WTC11 (cell line): ENCODE results near the gene ATP2B2. TPM values are rescaled to one million over a fixed set of nuclear protein-coding genes. Genes with fewer than 3 reads are reported as not detected.

Experiments
- ATAC-seq: fragments of 200-7000 bp; cut with Tn5 transposase; 2 replicates; pipeline ENCODE4 v1.10.0; 2021; ENCODE audit warnings: mild to moderate bottlenecking, moderate library complexity
- CTCF ChIA-PET: fragments of 300-600 bp; sonication (Branson Sonifier 250); formaldehyde crosslinking; loops from one replicate; lab custom pipeline; 2021; ENCODE audit warnings: antibody characterized with exemption; lab: Charles Lee
- POLR2A ChIA-PET: fragments of 350-600 bp; sonication (Branson Sonifier 250); formaldehyde crosslinking; loops from one replicate; lab custom pipeline; 2021; ENCODE audit warnings: antibody characterized with exemption; lab: Charles Lee
- DNase-seq: peaks from one replicate; pipeline ENCODE4 v3.0.0; 2021; ENCODE audit warnings: low spot score
- H3K27ac Mint-ChIP-seq: 2 replicates; pipeline ENCODE4 v1.8.0; 2021; ENCODE audit warnings: mixed read lengths
- H3K27me3 Mint-ChIP-seq: 2 replicates; pipeline ENCODE4 v1.8.0; 2021; ENCODE audit warnings: low read depth, mild to moderate bottlenecking, moderate library complexity, mixed read lengths
- H3K36me3 Mint-ChIP-seq: 2 replicates; pipeline ENCODE4 v1.8.0; 2021; ENCODE audit warnings: mixed read lengths
- H3K4me1 Mint-ChIP-seq: 2 replicates; pipeline ENCODE4 v1.8.0; 2022; ENCODE audit warnings: mixed read lengths
- H3K4me3 Mint-ChIP-seq: 2 replicates; pipeline ENCODE4 v1.8.0; 2021; ENCODE audit warnings: mild to moderate bottlenecking, moderate library complexity, mixed read lengths
- H3K9me3 Mint-ChIP-seq: 2 replicates; pipeline ENCODE4 v1.8.0; 2021; ENCODE audit warnings: mixed read lengths
- AR ChIP-seq: fragments of 250-450 bp; sonication (Bioruptor Pico); IDR thresholded peaks from 2 replicates; pipeline ENCODE4 v1.9.0; 2021; ENCODE audit warnings: mild to moderate bottlenecking
- ELF4 ChIP-seq: sonication (generic); formaldehyde crosslinking; IDR thresholded peaks from 2 replicates; pipeline ENCODE4 v1.8.1; 2022; ENCODE audit warnings: low read depth, mild to moderate bottlenecking, moderate library complexity, missing genetic modification reagents
- FOXK1 ChIP-seq: sonication (generic); formaldehyde crosslinking; IDR thresholded peaks from 2 replicates; pipeline ENCODE4 v1.8.0; 2022; ENCODE audit warnings: mild to moderate bottlenecking, moderate library complexity, missing genetic modification reagents
- FOXP1 ChIP-seq: sonication (generic); formaldehyde crosslinking; IDR thresholded peaks from 2 replicates; pipeline ENCODE4 v1.8.0; 2022; ENCODE audit warnings: missing genetic modification reagents, mild to moderate bottlenecking, moderate library complexity, borderline replicate concordance
- GTF2I ChIP-seq: fragments of 250-450 bp; sonication (Bioruptor Pico); conservative IDR thresholded peaks from 2 replicates; pipeline ENCODE4 v1.4.0; 2021; ENCODE audit warnings: mild to moderate bottlenecking
- KAT7 ChIP-seq: sonication (generic); formaldehyde crosslinking; IDR thresholded peaks from 2 replicates; pipeline ENCODE4 v1.8.1; 2023; ENCODE audit warnings: missing genetic modification reagents, mild to moderate bottlenecking, borderline replicate concordance
- SMAD4 ChIP-seq: sonication (generic); formaldehyde crosslinking; IDR thresholded peaks from 2 replicates; pipeline ENCODE4 v1.8.0; 2022; ENCODE audit warnings: mild to moderate bottlenecking, missing genetic modification reagents
- TEAD4 ChIP-seq: sonication (generic); formaldehyde crosslinking; IDR thresholded peaks from 2 replicates; pipeline ENCODE4 v1.8.0; 2022; ENCODE audit warnings: mild to moderate bottlenecking, missing genetic modification reagents
- ZBTB43 ChIP-seq: sonication (generic); formaldehyde crosslinking; IDR thresholded peaks from 2 replicates; pipeline ENCODE4 v1.8.1; 2023; ENCODE audit warnings: mild to moderate bottlenecking, missing genetic modification reagents
- ZNF232 ChIP-seq: sonication (generic); formaldehyde crosslinking; IDR thresholded peaks from 2 replicates; pipeline ENCODE4 v1.8.0; 2022; ENCODE audit warnings: mild to moderate bottlenecking, missing genetic modification reagents
- total RNA-seq: library from RNA; stranded (reverse); gene quantifications from 3 replicates; pipeline ENCODE4 v1.2.3, GENCODE V29; 2021
- TF ChIP-seq, protein P1 (sequence below): sonication (generic); formaldehyde crosslinking; IDR thresholded peaks from 2 replicates; pipeline ENCODE4 v1.8.1; 2023; ENCODE audit warnings: mild to moderate bottlenecking, missing genetic modification reagents, borderline replicate concordance
- TF ChIP-seq, protein P2 (sequence below): fragments of 250-450 bp; sonication (Bioruptor Pico); IDR thresholded peaks from 2 replicates; pipeline ENCODE4 v1.8.0; 2021; ENCODE audit warnings: mild to moderate bottlenecking
- TF ChIP-seq, protein P3 (sequence below): sonication (generic); formaldehyde crosslinking; IDR thresholded peaks from 2 replicates; pipeline ENCODE4 v1.8.1; 2022; ENCODE audit warnings: low read depth, missing genetic modification reagents, borderline replicate concordance
- TF ChIP-seq, protein P4 (sequence below): sonication (generic); formaldehyde crosslinking; IDR thresholded peaks from 2 replicates; pipeline ENCODE4 v1.8.1; 2023; ENCODE audit warnings: mild to moderate bottlenecking, missing genetic modification reagents, moderate library complexity

The ATP2B2 gene
- total RNA-seq, 1 experiment from 2014 or later, result 0.48 TPM

DNA sequence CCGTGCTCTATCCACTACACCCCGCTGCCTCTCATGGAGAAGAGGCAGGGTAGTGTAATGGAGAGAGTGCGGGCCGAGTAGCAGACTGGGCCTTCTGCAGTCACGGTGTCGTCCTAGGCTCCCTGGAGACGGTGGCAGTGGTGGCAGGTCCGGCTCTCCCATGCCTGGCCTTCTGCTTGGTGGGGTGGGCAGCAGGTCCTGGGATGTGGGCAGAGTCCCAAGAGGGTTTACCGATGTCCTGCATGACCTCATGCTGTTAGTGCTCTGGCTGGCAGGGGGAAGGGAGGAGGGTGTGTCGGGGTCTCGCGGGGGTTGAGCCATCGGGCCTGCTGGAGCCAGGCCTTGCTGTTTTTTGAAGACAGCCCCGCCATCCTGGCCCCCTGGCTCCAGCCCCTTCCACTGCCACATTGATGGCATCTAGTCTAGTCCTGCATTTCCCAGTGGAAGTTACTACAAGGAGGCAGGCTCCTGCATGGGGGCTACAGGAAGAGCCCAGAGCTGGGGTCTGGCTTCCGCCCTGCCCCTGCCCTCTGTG is 110.8 kb downstream of the ATP2B2 start (continued):
- TF ChIP-seq, protein P1, sequence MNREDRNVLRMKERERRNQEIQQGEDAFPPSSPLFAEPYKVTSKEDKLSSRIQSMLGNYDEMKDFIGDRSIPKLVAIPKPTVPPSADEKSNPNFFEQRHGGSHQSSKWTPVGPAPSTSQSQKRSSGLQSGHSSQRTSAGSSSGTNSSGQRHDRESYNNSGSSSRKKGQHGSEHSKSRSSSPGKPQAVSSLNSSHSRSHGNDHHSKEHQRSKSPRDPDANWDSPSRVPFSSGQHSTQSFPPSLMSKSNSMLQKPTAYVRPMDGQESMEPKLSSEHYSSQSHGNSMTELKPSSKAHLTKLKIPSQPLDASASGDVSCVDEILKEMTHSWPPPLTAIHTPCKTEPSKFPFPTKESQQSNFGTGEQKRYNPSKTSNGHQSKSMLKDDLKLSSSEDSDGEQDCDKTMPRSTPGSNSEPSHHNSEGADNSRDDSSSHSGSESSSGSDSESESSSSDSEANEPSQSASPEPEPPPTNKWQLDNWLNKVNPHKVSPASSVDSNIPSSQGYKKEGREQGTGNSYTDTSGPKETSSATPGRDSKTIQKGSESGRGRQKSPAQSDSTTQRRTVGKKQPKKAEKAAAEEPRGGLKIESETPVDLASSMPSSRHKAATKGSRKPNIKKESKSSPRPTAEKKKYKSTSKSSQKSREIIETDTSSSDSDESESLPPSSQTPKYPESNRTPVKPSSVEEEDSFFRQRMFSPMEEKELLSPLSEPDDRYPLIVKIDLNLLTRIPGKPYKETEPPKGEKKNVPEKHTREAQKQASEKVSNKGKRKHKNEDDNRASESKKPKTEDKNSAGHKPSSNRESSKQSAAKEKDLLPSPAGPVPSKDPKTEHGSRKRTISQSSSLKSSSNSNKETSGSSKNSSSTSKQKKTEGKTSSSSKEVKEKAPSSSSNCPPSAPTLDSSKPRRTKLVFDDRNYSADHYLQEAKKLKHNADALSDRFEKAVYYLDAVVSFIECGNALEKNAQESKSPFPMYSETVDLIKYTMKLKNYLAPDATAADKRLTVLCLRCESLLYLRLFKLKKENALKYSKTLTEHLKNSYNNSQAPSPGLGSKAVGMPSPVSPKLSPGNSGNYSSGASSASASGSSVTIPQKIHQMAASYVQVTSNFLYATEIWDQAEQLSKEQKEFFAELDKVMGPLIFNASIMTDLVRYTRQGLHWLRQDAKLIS (CRISPR knock-in tag), result no peak
- TF ChIP-seq SMAD4 (CRISPR knock-in tag), result no peak
- TF ChIP-seq ZNF232, result no peak
- TF ChIP-seq FOXP1 (CRISPR knock-in tag), result no peak
- TF ChIP-seq GTF2I (CRISPR knock-in tag), result no peak
- no peak for TF ChIP-seq AR
- no peak for TF ChIP-seq KAT7 (CRISPR knock-in tag)

DNA sequence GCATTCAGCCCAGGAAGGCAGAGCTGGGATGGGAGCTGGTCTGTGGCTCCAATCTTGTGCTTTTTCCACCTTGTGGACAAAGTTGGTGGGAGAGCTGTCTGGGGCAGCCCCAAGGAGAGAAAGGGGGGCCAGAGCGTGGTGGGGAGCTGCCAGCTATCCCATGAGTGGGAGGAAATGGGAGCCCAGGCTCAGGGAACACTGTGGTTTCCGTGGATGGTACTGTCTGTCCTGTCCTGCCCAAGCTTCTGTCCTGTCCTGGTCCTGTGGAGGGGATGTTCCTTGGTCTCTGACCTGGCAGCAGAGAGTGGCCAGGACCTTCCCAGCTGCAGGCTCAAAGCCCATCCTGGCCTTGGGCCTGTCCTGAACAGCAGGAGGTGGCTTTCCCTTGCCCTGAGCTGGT is 111.9 kb downstream of the ATP2B2 start:
- no peak for ATAC-seq
- CTCF ChIA-PET, result interaction anchor here (0.6 to 1.1 kb wide), 3 partner anchors 27 to 42 kb away, joined by 3 read pairs; no protein-coding TSS in a partner anchor
- Mint-ChIP-seq H3K27ac (no peak overlapping the region), H3K4me3 (no peak overlapping the region), H3K4me1 (peaks cover 31% of the 10 kb centered on the region), H3K27me3 (peaks cover 5% of the 10 kb centered on the region), H3K36me3 (peaks cover 7% of the 10 kb centered on the region), H3K9me3 (peaks cover 15% of the 10 kb centered on the region)
- POLR2A ChIA-PET, result no interaction called here
- no peak for DNase-seq
- TF ChIP-seq ZBTB43 (CRISPR knock-in tag), result no peak
- TF ChIP-seq, protein P2, sequence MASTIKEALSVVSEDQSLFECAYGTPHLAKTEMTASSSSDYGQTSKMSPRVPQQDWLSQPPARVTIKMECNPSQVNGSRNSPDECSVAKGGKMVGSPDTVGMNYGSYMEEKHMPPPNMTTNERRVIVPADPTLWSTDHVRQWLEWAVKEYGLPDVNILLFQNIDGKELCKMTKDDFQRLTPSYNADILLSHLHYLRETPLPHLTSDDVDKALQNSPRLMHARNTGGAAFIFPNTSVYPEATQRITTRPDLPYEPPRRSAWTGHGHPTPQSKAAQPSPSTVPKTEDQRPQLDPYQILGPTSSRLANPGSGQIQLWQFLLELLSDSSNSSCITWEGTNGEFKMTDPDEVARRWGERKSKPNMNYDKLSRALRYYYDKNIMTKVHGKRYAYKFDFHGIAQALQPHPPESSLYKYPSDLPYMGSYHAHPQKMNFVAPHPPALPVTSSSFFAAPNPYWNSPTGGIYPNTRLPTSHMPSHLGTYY (CRISPR knock-in tag), result no peak

DNA sequence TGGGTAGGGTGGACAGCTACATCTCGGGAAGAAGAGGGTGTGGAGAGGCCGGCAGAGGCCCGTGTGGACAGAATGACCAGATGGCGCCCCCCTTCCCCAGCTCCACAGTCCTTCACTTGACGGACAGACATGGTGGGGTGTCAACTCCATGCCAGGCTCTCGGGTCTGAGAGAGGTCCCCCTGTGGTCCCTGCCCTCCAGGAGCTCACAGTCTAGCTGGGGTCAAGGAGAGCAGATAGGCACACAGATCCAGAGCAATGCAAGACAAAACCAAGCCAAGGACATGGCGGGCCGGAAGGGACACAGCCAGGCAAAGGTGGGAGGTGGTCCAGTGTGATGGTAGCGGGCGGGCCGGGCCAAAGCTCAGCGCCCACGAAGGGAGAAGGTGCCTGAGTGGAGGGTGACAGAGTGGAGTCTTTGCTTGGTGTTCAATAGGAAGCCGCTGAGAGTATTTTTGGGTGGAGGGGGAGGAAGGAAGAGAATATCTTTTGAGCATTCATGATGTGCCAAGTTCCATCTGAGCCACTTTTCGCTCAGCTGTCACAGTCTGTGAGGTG is 112.4 kb downstream of the ATP2B2 start:
- H3K27me3 Mint-ChIP-seq, result peaks cover 6% of the 10 kb centered on the region
- DNase-seq (no peak), ATAC-seq (no peak)
- no peak overlapping the region for H3K27ac Mint-ChIP-seq
- H3K9me3 Mint-ChIP-seq, result peaks cover 20% of the 10 kb centered on the region
- peaks cover 11% of the 10 kb centered on the region for H3K36me3 Mint-ChIP-seq
- H3K4me3 Mint-ChIP-seq, result no peak overlapping the region
- CTCF ChIA-PET, result interaction anchor here (0.5 to 1.1 kb wide), 5 partner anchors 26 to 365 kb away, joined by 3 to 4 read pairs (median 3); no protein-coding TSS in a partner anchor
- H3K4me1 Mint-ChIP-seq, result peaks cover 31% of the 10 kb centered on the region
- POLR2A ChIA-PET, result no interaction called here
- TF ChIP-seq FOXK1 (CRISPR knock-in tag) (no peak), TEAD4 (CRISPR knock-in tag) (no peak), ELF4 (CRISPR knock-in tag) (no peak), AR (no peak), ZNF232 (no peak)
- TF ChIP-seq, protein P3, sequence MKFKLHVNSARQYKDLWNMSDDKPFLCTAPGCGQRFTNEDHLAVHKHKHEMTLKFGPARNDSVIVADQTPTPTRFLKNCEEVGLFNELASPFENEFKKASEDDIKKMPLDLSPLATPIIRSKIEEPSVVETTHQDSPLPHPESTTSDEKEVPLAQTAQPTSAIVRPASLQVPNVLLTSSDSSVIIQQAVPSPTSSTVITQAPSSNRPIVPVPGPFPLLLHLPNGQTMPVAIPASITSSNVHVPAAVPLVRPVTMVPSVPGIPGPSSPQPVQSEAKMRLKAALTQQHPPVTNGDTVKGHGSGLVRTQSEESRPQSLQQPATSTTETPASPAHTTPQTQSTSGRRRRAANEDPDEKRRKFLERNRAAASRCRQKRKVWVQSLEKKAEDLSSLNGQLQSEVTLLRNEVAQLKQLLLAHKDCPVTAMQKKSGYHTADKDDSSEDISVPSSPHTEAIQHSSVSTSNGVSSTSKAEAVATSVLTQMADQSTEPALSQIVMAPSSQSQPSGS (CRISPR knock-in tag), result no peak
- TF ChIP-seq, protein P4, sequence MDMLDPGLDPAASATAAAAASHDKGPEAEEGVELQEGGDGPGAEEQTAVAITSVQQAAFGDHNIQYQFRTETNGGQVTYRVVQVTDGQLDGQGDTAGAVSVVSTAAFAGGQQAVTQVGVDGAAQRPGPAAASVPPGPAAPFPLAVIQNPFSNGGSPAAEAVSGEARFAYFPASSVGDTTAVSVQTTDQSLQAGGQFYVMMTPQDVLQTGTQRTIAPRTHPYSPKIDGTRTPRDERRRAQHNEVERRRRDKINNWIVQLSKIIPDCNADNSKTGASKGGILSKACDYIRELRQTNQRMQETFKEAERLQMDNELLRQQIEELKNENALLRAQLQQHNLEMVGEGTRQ, result no peak
